Transverse colon (tissue), 4 donors: ENCODE measurements around the gene CENPE. TPM values are rescaled to one million over a fixed set of nuclear protein-coding genes. Genes with fewer than 3 reads are reported as not detected.

Experiments
- DNase-seq: peaks from one replicate; pipeline ENCODE4 v3.0.0-alpha.2; 2019
- H3K27ac ChIP-seq, 4 donors: fragments of 200-600 bp; sonication (generic); 2 replicates each; pipeline ENCODE4 v1.5.1; 2016 to 2018; ENCODE audit warnings: inconsistent platforms in 4 of 4
- H3K27me3 ChIP-seq: fragments of 200-600 bp; sonication (generic); 2 replicates; pipeline ENCODE4 v1.5.1; 2017; ENCODE audit warnings: inconsistent platforms
- H3K36me3 ChIP-seq, 4 donors: fragments of 200-600 bp; sonication (generic); 2 replicates each; pipeline ENCODE4 v1.5.1; 2017 to 2019; ENCODE audit warnings: inconsistent platforms in 4 of 4
- H3K4me1 ChIP-seq, 4 donors: fragments of 200-600 bp; sonication (generic); 2 replicates each; pipeline ENCODE4 v1.5.1; 2017 to 2020; ENCODE audit warnings: inconsistent platforms in 4 of 4
- H3K4me3 ChIP-seq, 4 donors: fragments of 200-600 bp; sonication (generic); 1 replicate in 1 of 4; 2 replicates in 3 of 4; pipeline versions ENCODE4 v1.5.1 to v1.6.1; 2017 to 2019; ENCODE audit warnings: inconsistent platforms in 4 of 4
- H3K9me3 ChIP-seq, 2 donors: fragments of 200-600 bp; sonication (generic); 2 replicates each; pipeline ENCODE4 v1.5.1; 2017 to 2019; ENCODE audit warnings: inconsistent platforms in 2 of 2
- EP300 ChIP-seq: sonication (generic); formaldehyde crosslinking; IDR thresholded peaks from one replicate; pipeline ENCODE4 v1.6.1; 2017; ENCODE audit warnings: antibody characterized with exemption, low read depth
- POLR2A ChIP-seq: fragments of 450-650 bp; IDR thresholded peaks from one replicate; pipeline ENCODE4 v1.6.1; 2016; ENCODE audit warnings: antibody characterized with exemption, mild to moderate bottlenecking, moderate library complexity
- POLR2AphosphoS5 ChIP-seq, 3 donors: sonication (generic); formaldehyde crosslinking; IDR thresholded peaks; one replicate each; pipeline ENCODE4 v1.6.1; 2016; ENCODE audit warnings: antibody characterized with exemption in 3 of 3
- WGBS, 2 donors: methylation state at CpG; one replicate each; pipeline ENCODE4 v1.1.5; 2018; ENCODE audit warnings: low coverage in 1 of 2; 5-methylcytosine and 5-hydroxymethylcytosine counted together
- in situ Hi-C, 4 donors: fragments of 200-750 bp; cut with MboI; loops; one replicate each; pipeline versions ENCODE4 v1.15.0 to v1.15.1; 2017; ENCODE audit warnings: low sequenced_read_pairs in 3 of 4, low pct_ligation_motif_present in 1 of 4, low pct_unique_long_range_greater_than_20kb in 1 of 4
- intact Hi-C: fragments of 100-400 bp; cut with DNase I; formaldehyde crosslinking; loops from one replicate; pipeline ENCODE4 v1.15.1; 2023; ENCODE audit warnings: low total_unique reads
- total RNA-seq, 4 donors: library from RNA; depleted of rRNA; stranded (reverse); fragments of >200 nt; gene quantifications; one replicate each; pipeline ENCODE4 v1.1.0, GENCODE V29; 2016
- TF ChIP-seq, protein P1 (sequence below), 5 experiments: fragments of 200-600 bp in 3 of 5; fragments of 450-650 bp in 2 of 5; sonication (generic) in 3 of 5; IDR thresholded peaks; 1 replicate in 2 of 5; 2 replicates in 3 of 5; pipeline ENCODE4 v1.5.1; 2016 to 2017; ENCODE audit warnings: antibody characterized with exemption in 5 of 5, inconsistent platforms in 3 of 5, mild to moderate bottlenecking in 2 of 5, moderate library complexity in 1 of 5

Gene CENPE
- total RNA-seq, 4 donors from 2014 or later, result 1.1 to 3.5 (median 2.8) TPM; not detected in 1

DNA sequence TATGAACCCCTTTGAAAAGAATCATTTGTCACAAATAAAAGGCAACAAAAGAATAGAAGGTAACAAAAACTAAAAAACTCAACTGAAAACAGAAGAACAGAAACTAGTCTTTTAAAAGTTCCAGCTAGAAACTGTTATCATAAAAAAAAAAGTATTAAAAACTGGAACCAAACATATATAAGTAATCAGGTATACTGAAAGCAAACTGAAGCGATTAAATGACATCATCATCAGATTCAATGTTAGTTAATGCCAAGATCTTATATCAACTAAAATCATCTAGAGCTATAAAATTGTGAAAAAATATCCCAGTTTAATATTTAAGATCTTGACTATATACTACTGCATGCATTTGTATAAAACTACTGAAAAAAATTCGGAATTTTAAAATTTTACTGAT lies 36.0 kb downstream of the CENPE start:
- no peaks in the 10 kb centered on the region for H3K9me3 ChIP-seq
- H3K27me3 ChIP-seq, result no peaks in the 10 kb centered on the region
- no peaks in the 10 kb centered on the region for H3K36me3 ChIP-seq
- intact Hi-C loops (no loop called here), in situ Hi-C loops (no loop called here)
- WGBS, 2 donors, result 94 to 97% methylated on average over 2 of the region's 2 CpGs
- TF ChIP-seq POLR2A, result no peak
- no peak for TF ChIP-seq EP300
- no peak for TF ChIP-seq POLR2AphosphoS5 (IDR thresholded peaks at IDR 0.05)
- TF ChIP-seq, protein P1, sequence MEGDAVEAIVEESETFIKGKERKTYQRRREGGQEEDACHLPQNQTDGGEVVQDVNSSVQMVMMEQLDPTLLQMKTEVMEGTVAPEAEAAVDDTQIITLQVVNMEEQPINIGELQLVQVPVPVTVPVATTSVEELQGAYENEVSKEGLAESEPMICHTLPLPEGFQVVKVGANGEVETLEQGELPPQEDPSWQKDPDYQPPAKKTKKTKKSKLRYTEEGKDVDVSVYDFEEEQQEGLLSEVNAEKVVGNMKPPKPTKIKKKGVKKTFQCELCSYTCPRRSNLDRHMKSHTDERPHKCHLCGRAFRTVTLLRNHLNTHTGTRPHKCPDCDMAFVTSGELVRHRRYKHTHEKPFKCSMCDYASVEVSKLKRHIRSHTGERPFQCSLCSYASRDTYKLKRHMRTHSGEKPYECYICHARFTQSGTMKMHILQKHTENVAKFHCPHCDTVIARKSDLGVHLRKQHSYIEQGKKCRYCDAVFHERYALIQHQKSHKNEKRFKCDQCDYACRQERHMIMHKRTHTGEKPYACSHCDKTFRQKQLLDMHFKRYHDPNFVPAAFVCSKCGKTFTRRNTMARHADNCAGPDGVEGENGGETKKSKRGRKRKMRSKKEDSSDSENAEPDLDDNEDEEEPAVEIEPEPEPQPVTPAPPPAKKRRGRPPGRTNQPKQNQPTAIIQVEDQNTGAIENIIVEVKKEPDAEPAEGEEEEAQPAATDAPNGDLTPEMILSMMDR (IDR thresholded peaks at IDR 0.05), result no peak
- no peaks in the 10 kb centered on the region for H3K4me1 ChIP-seq
- H3K27ac ChIP-seq, result no peak overlapping the region
- DNase-seq, result no peak
- H3K4me3 ChIP-seq, result no peak overlapping the region

DNA sequence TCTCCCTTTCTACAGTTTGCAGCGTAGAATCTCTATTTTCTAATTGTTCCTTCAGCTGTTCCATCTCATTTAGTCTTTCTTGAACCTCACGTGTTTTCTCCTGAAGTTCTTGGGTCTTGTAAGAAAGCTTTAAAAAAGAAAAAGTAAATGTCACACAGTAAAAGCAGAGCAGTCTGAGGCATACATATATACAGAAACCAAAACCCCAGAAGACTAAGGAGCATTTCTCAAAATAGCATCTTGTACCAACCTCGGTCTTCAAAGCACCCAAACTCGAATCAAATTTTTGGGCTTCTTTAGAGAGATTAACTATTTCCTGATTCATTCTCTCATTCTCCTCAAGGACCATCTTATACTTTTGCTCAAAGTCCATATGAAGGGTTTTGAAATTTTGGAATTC lies 39.4 kb downstream of the CENPE start:
- TF ChIP-seq EP300 (no peak), POLR2AphosphoS5 (IDR thresholded peaks at IDR 0.05) (no peak), POLR2A (no peak)
- TF ChIP-seq, protein P1 (IDR thresholded peaks at IDR 0.05), result no peak
- WGBS, 2 donors, result 81 to 86% methylated on average over 4 of the region's 4 CpGs
- in situ Hi-C loops, result no loop called here
- no peaks in the 10 kb centered on the region for H3K27me3 ChIP-seq
- H3K27ac ChIP-seq, result no peak overlapping the region
- DNase-seq, result no peak
- H3K36me3 ChIP-seq, result no peaks in the 10 kb centered on the region
- intact Hi-C loops, result no loop called here
- H3K4me3 ChIP-seq, result no peak overlapping the region
- no peaks in the 10 kb centered on the region for H3K4me1 ChIP-seq
- H3K9me3 ChIP-seq, result no peaks in the 10 kb centered on the region

DNA sequence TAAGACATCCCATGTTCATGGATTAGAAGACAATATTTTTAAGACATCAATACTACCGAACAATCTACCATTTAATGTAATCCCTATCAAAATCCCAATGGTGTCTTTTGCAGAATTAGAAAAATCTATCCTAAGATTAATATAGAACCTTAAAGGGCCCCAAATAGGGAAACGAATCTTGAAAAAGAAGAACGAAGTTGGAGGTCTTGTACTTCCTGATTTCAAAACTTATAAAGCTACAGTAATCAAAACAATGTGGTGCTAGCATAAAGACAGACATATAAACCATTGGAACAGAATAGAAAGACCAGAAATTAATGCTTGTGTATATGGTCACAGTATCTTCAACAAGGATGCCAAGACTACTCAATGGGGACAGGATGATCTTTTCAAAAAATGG lies 42.0 kb downstream of the CENPE start:
- H3K27ac ChIP-seq, result no peak overlapping the region
- TF ChIP-seq POLR2A, result no peak
- in situ Hi-C loops (no loop called here), intact Hi-C loops (no loop called here)
- H3K9me3 ChIP-seq, result no peaks in the 10 kb centered on the region
- no peaks in the 10 kb centered on the region for H3K4me1 ChIP-seq
- no peaks in the 10 kb centered on the region for H3K27me3 ChIP-seq
- no peak overlapping the region for H3K4me3 ChIP-seq
- no peaks in the 10 kb centered on the region for H3K36me3 ChIP-seq
- WGBS, 2 donors, result 86 to 89% methylated on average over 3 of the region's 3 CpGs
- no peak for DNase-seq

DNA sequence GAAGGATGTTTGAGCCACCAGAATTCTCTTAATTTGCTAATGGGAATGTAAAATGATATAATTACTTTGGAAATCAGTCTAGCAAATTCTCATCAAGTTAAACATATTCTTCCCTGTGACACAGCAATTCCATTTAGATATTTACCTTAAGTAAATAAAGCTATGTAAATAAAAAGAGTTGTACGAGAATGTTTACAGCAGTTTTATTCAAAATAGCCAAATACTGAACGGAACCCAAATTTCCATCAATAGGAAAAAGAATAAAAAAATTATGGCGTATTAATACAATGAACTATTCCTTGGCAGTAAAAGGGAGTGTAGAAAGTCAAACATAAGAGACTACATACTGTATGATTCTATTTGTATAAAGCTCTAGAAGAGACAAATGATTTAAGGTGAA lies 45.8 kb downstream of the CENPE start:
- intact Hi-C loops (no loop called here), in situ Hi-C loops (no loop called here)
- Histone ChIP-seq H3K27me3 (no peaks in the 10 kb centered on the region), H3K4me3 (no peak overlapping the region), H3K4me1 (no peaks in the 10 kb centered on the region), H3K27ac (no peak overlapping the region), H3K36me3 (no peaks in the 10 kb centered on the region), H3K9me3 (no peaks in the 10 kb centered on the region)
- 82 to 89% methylated on average over 3 of the region's 3 CpGs for WGBS, 2 donors
- TF ChIP-seq POLR2A (no peak), EP300 (no peak), POLR2AphosphoS5 (IDR thresholded peaks at IDR 0.05) (no peak)
- TF ChIP-seq, protein P1 (IDR thresholded peaks at IDR 0.05), result no peak
- no peak for DNase-seq

DNA sequence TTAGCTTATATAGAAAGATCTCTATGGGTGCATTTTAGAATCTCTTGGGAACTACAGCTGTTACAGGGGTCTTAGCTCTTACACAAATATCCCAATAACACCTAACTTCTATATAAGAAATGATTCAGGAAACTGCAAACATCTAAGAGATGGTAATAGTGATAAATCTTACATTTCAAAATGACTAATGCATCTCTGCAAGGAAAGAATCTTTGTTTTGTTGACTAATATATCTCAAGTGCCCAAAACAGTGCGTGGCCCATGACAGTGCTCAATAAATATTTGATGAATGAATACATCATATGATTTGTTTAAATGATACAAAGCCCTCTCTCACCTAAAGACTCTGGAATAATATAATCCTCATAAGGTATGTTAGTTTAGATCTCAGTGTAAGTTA lies 47.5 kb downstream of the CENPE start:
- in situ Hi-C loops, result no loop called here
- DNase-seq, result no peak
- no peak for TF ChIP-seq POLR2AphosphoS5 (IDR thresholded peaks at IDR 0.05)
- no peak for TF ChIP-seq POLR2A
- no peak for TF ChIP-seq EP300
- TF ChIP-seq, protein P1 (IDR thresholded peaks at IDR 0.05), result no peak
- Histone ChIP-seq H3K36me3 (peaks cover 0 to 6% (median 0%) of the 10 kb centered on the region in 4 donors), H3K9me3 (no peaks in the 10 kb centered on the region), H3K27me3 (no peaks in the 10 kb centered on the region), H3K27ac (no peak overlapping the region), H3K4me1 (no peaks in the 10 kb centered on the region), H3K4me3 (no peak overlapping the region)
- 93 to 94% methylated on average over 1 of the region's 1 CpG for WGBS, 2 donors
- intact Hi-C loops, result no loop called here
